ENCODE data around the gene ATRNL1. TPM values are rescaled to one million over a fixed set of nuclear protein-coding genes. Genes with fewer than 3 reads are reported as not detected.

Gene ATRNL1
- total RNA-seq, 2 donors from 2014 or later = 4.1 to 4.5 TPM

- no peak overlapping the region for H3K4me3 ChIP-seq
- no peaks in the 10 kb centered on the region for H3K36me3 ChIP-seq
- H3K27me3 ChIP-seq = no peaks in the 10 kb centered on the region
- DNase-seq (ENCODE audit: low spot score) = no peak
- TF ChIP-seq CTCF (IDR thresholded peaks at IDR 0.05) = no peak
- no peaks in the 10 kb centered on the region for H3K4me1 ChIP-seq
- H3K9me3 ChIP-seq = peaks cover 0 to 14% of the 10 kb centered on the region in 2 donors
- no peak overlapping the region for H3K27ac ChIP-seq
Measured at GRCh38 chr10:115985786-115986185, 892.6 kb downstream of the ATRNL1 start.

GRCh38 chr10:115988380-115988779 lies 895.2 kb downstream of the ATRNL1 start:
- H3K4me1 ChIP-seq = no peaks in the 10 kb centered on the region
- DNase-seq (ENCODE audit: low spot score) = no peak
- H3K4me3 ChIP-seq = no peak overlapping the region
- H3K27me3 ChIP-seq = no peaks in the 10 kb centered on the region
- H3K27ac ChIP-seq = no peak overlapping the region
- peaks cover 0 to 20% of the 10 kb centered on the region in 2 donors for H3K9me3 ChIP-seq
- no peaks in the 10 kb centered on the region for H3K36me3 ChIP-seq
- no peak for TF ChIP-seq CTCF (IDR thresholded peaks at IDR 0.05)

DNA sequence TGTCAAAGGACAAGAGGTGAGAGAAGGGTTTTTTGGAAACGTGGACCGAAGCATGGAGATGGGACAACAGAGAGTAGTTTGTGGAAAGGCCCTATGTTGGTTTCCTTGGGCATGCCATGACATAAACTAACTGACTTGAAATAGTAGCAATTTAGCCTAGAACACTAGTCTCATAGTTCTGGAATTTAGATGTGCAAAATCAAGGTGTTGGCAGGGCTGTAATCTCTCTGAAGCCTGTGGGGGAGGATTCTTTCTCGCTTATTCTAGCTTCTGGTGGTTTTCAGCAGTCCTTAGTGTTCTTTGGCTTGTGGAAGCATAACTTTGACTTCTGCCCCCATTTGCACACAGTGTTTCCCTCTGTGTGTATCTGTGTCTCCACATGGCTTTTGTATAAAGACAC lies 896.5 kb downstream of the ATRNL1 start:
- Histone ChIP-seq H3K27me3 (no peaks in the 10 kb centered on the region), H3K4me1 (no peaks in the 10 kb centered on the region), H3K36me3 (no peaks in the 10 kb centered on the region), H3K9me3 (peaks cover 0 to 9% of the 10 kb centered on the region in 2 donors), H3K4me3 (no peak overlapping the region), H3K27ac (no peak overlapping the region)
- no peak for TF ChIP-seq CTCF (IDR thresholded peaks at IDR 0.05)
- no peak for DNase-seq (ENCODE audit: low spot score)

GRCh38 chr10:115992236-115992986 lies 899.2 kb downstream of the ATRNL1 start:
- no peak overlapping the region for H3K27ac ChIP-seq
- no peak overlapping the region for H3K4me3 ChIP-seq
- no peaks in the 10 kb centered on the region for H3K27me3 ChIP-seq
- H3K4me1 ChIP-seq = no peaks in the 10 kb centered on the region
- peaks cover 0 to 6% of the 10 kb centered on the region in 2 donors for H3K9me3 ChIP-seq
- TF ChIP-seq CTCF (IDR thresholded peaks at IDR 0.05) = no peak
- H3K36me3 ChIP-seq = no peaks in the 10 kb centered on the region
- DNase-seq (ENCODE audit: low spot score) = peak; percentile 36

GRCh38 chr10:115996031-115996430 lies 902.9 kb downstream of the ATRNL1 start:
- no peaks in the 10 kb centered on the region for H3K27me3 ChIP-seq
- no peak for TF ChIP-seq CTCF (IDR thresholded peaks at IDR 0.05)
- H3K36me3 ChIP-seq = no peaks in the 10 kb centered on the region
- peaks cover 0 to 2% of the 10 kb centered on the region in 2 donors for H3K4me1 ChIP-seq
- H3K9me3 ChIP-seq = peaks cover 0 to 12% of the 10 kb centered on the region in 2 donors
- no peak overlapping the region for H3K27ac ChIP-seq
- no peak overlapping the region for H3K4me3 ChIP-seq
- DNase-seq (ENCODE audit: low spot score) = no peak

DNA sequence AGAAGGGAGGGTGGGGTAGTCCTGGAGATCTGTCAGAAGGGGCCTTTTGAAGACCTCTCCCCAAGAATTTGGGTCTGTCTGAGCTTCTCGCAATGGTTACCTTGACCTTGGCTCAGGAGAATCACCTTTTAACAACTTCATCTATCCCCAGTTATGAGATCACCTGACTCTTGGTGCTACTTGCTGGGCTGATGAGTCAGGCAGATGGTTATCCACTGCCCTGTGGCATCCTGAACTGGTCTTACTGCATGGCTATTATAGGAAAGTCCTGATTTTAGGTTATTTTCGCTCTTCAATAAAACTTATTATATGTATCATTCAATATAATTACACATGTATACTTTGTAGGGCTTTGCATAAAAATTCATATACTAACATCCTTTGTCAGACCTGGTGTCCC lies 905.1 kb downstream of the ATRNL1 start:
- Histone ChIP-seq H3K27ac (no peak overlapping the region), H3K4me1 (peaks cover 0 to 4% of the 10 kb centered on the region in 2 donors), H3K9me3 (peaks cover 0 to 6% of the 10 kb centered on the region in 2 donors), H3K27me3 (no peaks in the 10 kb centered on the region), H3K36me3 (no peaks in the 10 kb centered on the region), H3K4me3 (no peak overlapping the region)
- TF ChIP-seq CTCF (IDR thresholded peaks at IDR 0.05) = no peak
- DNase-seq (ENCODE audit: low spot score) = no peak

All from right atrium auricular region (tissue), 2 donors.